ENCODE measurements around the gene ABCB11.

GRCh38 chr2:168986398-168986943 is 44.7 kb downstream of the ABCB11 start:
- TF ChIP-seq CTCF (IDR thresholded peaks at IDR 0.05; ENCODE audit: insufficient read depth, low read length) (no peak), REST (IDR thresholded peaks at IDR 0.05; ENCODE audit: insufficient replicate concordance, low read depth) (no peak)
